Epidermal melanocyte (primary cell): ENCODE results near the gene CRISP1.
"Not testable (repeated sequence)": the region's sequence is repeated elsewhere in the genome, so short reads cannot be mapped to it uniquely, and the experiment has no call there.

Source experiments
- DNase-seq: peaks from one replicate; pipeline ENCODE4 v3.0.0; 2011; ENCODE audit warnings: low spot score; ENCODE audit not compliant: insufficient read length

The CRISP1 gene

GRCh38 chr6:49841424-49841823, 24.9 kb downstream of the CRISP1 start:
- DNase-seq, result no peak

GRCh38 chr6:49839957-49840356, 26.4 kb downstream of the CRISP1 start:
- DNase-seq, result no peak

- DNase-seq, result no peak
Observed at GRCh38 chr6:49839162-49839561, 27.2 kb downstream of the CRISP1 start.

GRCh38 chr6:49835140-49835539, 31.2 kb downstream of the CRISP1 start:
- DNase-seq, result no peak

GRCh38 chr6:49833386-49833785, 32.9 kb downstream of the CRISP1 start:
- DNase-seq, result no peak

- no peak for DNase-seq
Observed at GRCh38 chr6:49826743-49827406, 39.5 kb downstream of the CRISP1 start.

GRCh38 chr6:49815166-49815565, 51.2 kb downstream of the CRISP1 start:
- no peak for DNase-seq

GRCh38 chr6:49813248-49813647, 53.1 kb downstream of the CRISP1 start:
- no peak for DNase-seq

- DNase-seq, result no peak
Observed at GRCh38 chr6:49806145-49806544, 60.2 kb downstream of the CRISP1 start.

GRCh38 chr6:49805246-49805645, 61.1 kb downstream of the CRISP1 start:
- DNase-seq, result no peak

- DNase-seq, result no peak
Observed at GRCh38 chr6:49801525-49801924, 64.8 kb downstream of the CRISP1 start.

- no peak for DNase-seq
Observed at GRCh38 chr6:49799090-49799489, 67.2 kb downstream of the CRISP1 start.

GRCh38 chr6:49796842-49797455, 69.4 kb downstream of the CRISP1 start:
- DNase-seq, result not testable (repeated sequence)

GRCh38 chr6:49790341-49790740, 76.0 kb downstream of the CRISP1 start:
- no peak for DNase-seq

- no peak for DNase-seq
Observed at GRCh38 chr6:49787176-49787575, 79.2 kb downstream of the CRISP1 start, which contains the start of gene PGK2. Gene PGK2, minus strand, starts transcription at chr6:49787285. Its CDS starts 98 bp downstream, at chr6:49787187.

GRCh38 chr6:49784272-49784671, 82.1 kb downstream of the CRISP1 start:
- no peak for DNase-seq
